RWPE2 (cell line): ENCODE data around the gene RPN1.

Experiments used
- ATAC-seq: fragments of 200-7000 bp; cut with Tn5 transposase; 3 replicates; pipeline ENCODE4 v1.9.1; 2021; ENCODE audit warnings: low read depth
- DNase-seq: peaks from one replicate; pipeline ENCODE4 v3.0.0-alpha.2; 2020; ENCODE audit warnings: low spot score
- H3K27ac ChIP-seq: fragments of 450-650 bp; 2 replicates; pipeline ENCODE4 v1.5.1; 2017; ENCODE audit warnings: mild to moderate bottlenecking; ENCODE audit not compliant: poor library complexity, severe bottlenecking
- H3K27me3 ChIP-seq: fragments of 250-450 bp; sonication (Bioruptor Pico); 2 replicates; pipeline ENCODE4 v1.5.1; 2021; ENCODE audit warnings: mild to moderate bottlenecking, moderate library complexity; ENCODE audit not compliant: insufficient read depth, poor library complexity, severe bottlenecking
- H3K36me3 ChIP-seq: fragments of 250-450 bp; sonication (Bioruptor Pico); 2 replicates; pipeline ENCODE4 v1.5.1; 2020; ENCODE audit warnings: low read depth, mild to moderate bottlenecking, moderate library complexity
- H3K4me1 ChIP-seq: fragments of 250-450 bp; sonication (Bioruptor Pico); 2 replicates; pipeline ENCODE4 v1.5.1; 2021; ENCODE audit warnings: mild to moderate bottlenecking, moderate library complexity; ENCODE audit not compliant: insufficient read depth, poor library complexity, severe bottlenecking
- H3K4me3 ChIP-seq: fragments of 250-450 bp; sonication (Bioruptor Pico); 2 replicates; pipeline ENCODE4 v1.5.1; 2021; ENCODE audit warnings: mild to moderate bottlenecking, moderate library complexity; ENCODE audit not compliant: severe bottlenecking
- H3K9me3 ChIP-seq: fragments of 250-450 bp; sonication (Bioruptor Pico); 2 replicates; pipeline ENCODE4 v1.5.1; 2021; ENCODE audit warnings: mild to moderate bottlenecking, moderate library complexity; ENCODE audit not compliant: severe bottlenecking
- CTCF ChIP-seq: fragments of 450-650 bp; IDR thresholded peaks from one replicate; pipeline ENCODE4 v1.5.1; 2017; ENCODE audit warnings: mild to moderate bottlenecking, moderate library complexity; ENCODE audit not compliant: poor library complexity, severe bottlenecking

RPN1 gene

GRCh38 chr3:128648940-128649663, 1.5 kb downstream of the RPN1 start:
- ATAC-seq (no peak), DNase-seq (no peak)
- Histone ChIP-seq H3K36me3 (peaks cover 33% of the 10 kb centered on the region), H3K9me3 (no peaks in the 10 kb centered on the region), H3K4me3 (peak overlapping the region; percentile 90), H3K27ac (peak overlapping the region; percentile 77), H3K4me1 (no peaks in the 10 kb centered on the region), H3K27me3 (no peaks in the 10 kb centered on the region)
- no peak for TF ChIP-seq CTCF

- no peaks in the 10 kb centered on the region for H3K27me3 ChIP-seq
- TF ChIP-seq CTCF = no peak
- no peak overlapping the region for H3K27ac ChIP-seq
- no peaks in the 10 kb centered on the region for H3K4me1 ChIP-seq
- DNase-seq = no peak
- no peak for ATAC-seq
- H3K9me3 ChIP-seq = no peaks in the 10 kb centered on the region
- peak overlapping the region; percentile 90 for H3K4me3 ChIP-seq
- peaks cover 38% of the 10 kb centered on the region for H3K36me3 ChIP-seq
Measured at GRCh38 chr3:128648402-128648801, 2.2 kb downstream of the RPN1 start.

- H3K4me3 ChIP-seq = no peak overlapping the region
- no peak for DNase-seq
- no peak for ATAC-seq
- peaks cover 49% of the 10 kb centered on the region for H3K36me3 ChIP-seq
- H3K27me3 ChIP-seq = no peaks in the 10 kb centered on the region
- H3K4me1 ChIP-seq = no peaks in the 10 kb centered on the region
- H3K27ac ChIP-seq = no peak overlapping the region
- no peak for TF ChIP-seq CTCF
- no peaks in the 10 kb centered on the region for H3K9me3 ChIP-seq
Measured at GRCh38 chr3:128647307-128647706, 3.3 kb downstream of the RPN1 start.

DNA sequence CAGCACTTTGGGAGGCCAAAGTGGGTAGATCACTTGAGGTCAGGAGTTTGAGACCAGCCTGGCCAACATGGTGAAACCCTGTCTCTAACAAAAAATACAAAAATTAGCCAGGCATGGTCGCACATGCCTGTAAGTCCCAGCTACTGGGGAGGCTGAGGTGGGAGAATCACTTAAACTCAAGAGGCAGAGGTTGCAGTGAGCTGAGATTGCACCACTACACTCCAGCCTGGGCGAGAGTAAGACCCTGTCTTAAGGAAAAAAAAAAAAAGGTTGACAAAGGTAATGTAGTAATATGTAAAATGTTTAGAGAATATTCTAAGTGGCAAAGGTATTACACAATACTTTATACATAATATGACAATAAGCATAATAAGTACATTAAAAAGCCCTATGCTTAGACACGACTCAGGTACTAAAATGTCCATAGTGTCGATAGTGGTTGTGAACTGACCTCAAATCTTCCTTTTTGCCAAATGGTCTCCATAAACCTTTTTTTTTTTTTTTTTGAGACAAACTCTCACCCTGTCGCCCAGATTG, 16.5 kb downstream of the RPN1 start:
- H3K27ac ChIP-seq = no peak overlapping the region
- DNase-seq = no peak
- H3K9me3 ChIP-seq = no peaks in the 10 kb centered on the region
- no peak overlapping the region for H3K4me3 ChIP-seq
- no peak for TF ChIP-seq CTCF
- ATAC-seq = no peak
- peaks cover 97% of the 10 kb centered on the region for H3K36me3 ChIP-seq
- H3K4me1 ChIP-seq = no peaks in the 10 kb centered on the region
- no peaks in the 10 kb centered on the region for H3K27me3 ChIP-seq

DNA sequence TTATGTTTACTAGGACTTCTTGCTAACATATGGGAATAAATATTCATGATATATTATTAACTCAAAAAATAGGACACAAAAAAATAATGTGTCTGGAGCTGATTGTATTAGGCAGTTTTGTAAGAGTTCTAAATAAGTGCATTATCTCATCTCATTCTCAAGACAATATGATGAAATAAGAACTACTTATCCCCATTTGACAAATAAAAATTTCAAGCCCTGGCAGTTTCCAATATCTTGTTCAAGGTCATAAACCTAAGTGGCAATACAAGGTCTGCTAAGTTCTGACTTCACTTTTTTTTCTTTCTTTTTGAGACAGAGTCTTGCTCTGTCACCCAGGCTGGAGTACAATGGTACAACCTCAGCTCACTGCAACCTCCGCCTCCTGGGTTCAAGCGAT, 18.3 kb downstream of the RPN1 start:
- Histone ChIP-seq H3K9me3 (no peaks in the 10 kb centered on the region), H3K36me3 (peaks cover 97% of the 10 kb centered on the region), H3K27ac (no peak overlapping the region), H3K27me3 (no peaks in the 10 kb centered on the region), H3K4me3 (no peak overlapping the region), H3K4me1 (no peaks in the 10 kb centered on the region)
- no peak for TF ChIP-seq CTCF
- DNase-seq = no peak
- no peak for ATAC-seq
